ENCODE results near the gene SNAP29.
"Not testable (repeated sequence)": the region's sequence is repeated elsewhere in the genome, so short reads cannot be mapped to it uniquely, and the experiment has no call there.

Gene SNAP29

GRCh38 chr22:20836987-20837823 is 21.6 kb upstream of the SNAP29 start:
- DNase-seq, result no peak

DNA sequence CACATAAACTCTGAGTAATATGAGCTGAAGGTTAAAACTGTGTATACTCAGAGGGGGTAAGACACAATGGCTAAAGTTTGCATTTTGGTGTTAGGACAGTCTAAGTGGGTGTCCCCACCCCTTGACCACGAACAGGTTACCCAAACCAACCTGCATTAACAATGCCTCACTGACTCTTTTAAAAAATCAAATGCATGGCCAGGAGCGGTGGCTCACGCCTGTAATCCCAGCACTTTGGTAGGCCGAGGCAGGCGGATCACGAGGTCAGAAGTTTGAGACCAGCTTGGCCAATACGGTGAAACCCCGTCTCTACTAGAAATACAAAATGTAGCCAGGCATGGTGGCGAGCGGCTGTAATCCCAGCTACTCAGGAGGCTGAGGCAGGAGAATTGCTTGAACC is 19.5 kb upstream of the SNAP29 start:
- not testable (repeated sequence) for DNase-seq

DNA sequence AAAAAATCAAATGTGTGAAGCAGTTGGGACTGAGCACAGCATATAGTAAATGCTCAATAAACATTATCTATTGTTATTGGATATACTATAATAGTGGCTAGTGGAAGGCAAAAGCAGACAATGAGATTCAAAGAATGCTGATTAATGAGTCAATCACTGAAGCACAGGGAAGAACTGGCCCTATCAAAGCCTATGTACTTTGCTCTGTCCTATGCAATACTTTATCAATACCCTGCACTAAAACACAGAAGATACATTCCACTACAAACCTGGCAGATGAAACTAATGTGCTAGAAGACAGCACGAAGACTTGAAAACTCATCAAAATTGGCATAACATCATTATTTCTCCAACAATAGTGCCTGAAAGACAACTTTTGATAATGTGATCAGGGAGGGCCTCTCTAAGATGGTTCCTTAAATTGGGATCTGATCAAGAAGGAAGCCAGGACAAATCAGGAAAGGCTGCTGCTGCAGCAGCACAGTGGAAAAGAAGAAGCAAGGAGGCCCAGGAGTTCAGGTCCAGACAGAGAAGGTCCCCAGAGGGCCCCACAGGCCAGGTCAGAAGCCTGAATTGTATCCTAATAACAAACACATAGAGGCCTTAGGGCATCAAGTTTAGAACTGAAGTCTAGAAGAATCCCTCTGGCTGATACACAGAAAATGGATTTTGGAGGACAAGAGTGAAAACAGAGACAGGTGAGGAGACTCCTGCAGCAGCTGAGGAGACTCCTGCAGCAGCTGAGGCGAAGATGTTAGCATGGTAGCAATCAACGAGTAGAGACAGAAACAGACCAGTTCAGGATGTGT is 18.8 kb upstream of the SNAP29 start:
- no peak for DNase-seq

GRCh38 chr22:20840646-20841371 is 18.0 kb upstream of the SNAP29 start:
- no peak for DNase-seq

- DNase-seq, result no peak
Observed at GRCh38 chr22:20843501-20843900, 15.3 kb upstream of the SNAP29 start.

DNA sequence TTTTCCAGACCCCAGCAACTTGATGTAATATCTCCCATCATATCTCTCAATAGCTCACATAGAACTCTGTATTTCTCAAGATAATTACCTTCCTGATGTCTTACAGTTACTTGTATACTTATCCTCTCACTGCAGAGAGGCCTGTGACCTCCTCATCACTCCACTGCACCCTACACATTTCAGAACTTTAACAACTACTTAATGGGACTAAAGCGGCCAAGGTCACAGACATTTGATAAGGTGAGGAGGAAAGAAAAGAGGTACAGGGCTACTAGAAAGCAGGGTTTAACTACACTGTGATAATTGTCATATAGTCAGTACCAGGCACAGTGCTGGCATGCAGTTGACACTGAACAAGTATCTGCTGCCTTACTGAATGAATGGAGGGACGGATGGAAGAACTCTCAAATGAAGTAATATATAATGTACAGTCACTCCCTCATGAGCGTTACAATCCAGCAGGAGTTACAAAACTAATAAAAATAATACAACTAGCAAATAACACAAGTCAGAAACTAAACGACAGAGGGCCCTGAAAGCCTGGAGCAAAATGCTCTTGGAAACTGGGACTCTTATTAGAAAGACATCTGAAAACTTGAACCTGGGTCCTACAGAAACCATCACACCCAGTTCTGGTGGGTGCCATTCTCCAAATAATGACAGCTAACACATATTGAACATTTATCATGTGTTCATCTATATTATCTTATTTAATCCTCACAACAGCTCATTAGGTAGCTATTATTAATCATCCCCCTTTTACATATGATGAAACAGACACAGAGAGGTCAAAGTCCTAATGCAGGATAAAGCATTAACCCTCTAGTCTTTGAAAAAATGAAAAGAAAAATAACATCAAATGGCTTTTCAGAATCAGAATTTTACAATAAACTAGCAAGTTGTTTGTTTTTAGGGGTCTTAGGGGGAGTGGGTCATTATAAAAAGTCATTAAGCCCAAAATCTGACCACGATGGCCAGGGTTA is 14.5 kb upstream of the SNAP29 start:
- no peak for DNase-seq

- no peak for DNase-seq
Observed at GRCh38 chr22:20847318-20847822, 11.4 kb upstream of the SNAP29 start.

GRCh38 chr22:20852076-20852475 is 6.7 kb upstream of the SNAP29 start:
- no peak for DNase-seq

- DNase-seq, result no peak
Observed at GRCh38 chr22:20852503-20852902, 6.3 kb upstream of the SNAP29 start.

DNA sequence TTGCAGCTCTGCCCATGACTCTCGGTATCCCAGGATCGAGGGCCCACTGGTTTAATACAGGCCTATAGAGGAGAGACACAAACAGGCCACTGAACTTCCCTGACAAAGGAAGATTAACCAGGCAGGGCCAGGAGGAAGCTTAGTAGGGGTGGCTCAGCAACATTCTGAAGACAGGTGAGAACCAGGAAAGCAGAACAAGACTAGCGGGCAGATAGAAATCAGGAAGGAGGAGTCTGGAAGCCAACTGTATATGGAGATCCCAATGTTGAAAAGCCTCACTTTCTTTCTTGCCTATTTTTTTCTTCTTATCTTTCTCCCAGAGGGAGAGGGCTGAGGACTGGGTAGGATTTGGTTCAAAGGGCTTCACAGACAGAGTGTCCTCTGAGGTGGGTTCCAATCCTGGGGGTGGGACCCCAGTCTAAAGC is 5.6 kb upstream of the SNAP29 start:
- no peak for DNase-seq

DNA sequence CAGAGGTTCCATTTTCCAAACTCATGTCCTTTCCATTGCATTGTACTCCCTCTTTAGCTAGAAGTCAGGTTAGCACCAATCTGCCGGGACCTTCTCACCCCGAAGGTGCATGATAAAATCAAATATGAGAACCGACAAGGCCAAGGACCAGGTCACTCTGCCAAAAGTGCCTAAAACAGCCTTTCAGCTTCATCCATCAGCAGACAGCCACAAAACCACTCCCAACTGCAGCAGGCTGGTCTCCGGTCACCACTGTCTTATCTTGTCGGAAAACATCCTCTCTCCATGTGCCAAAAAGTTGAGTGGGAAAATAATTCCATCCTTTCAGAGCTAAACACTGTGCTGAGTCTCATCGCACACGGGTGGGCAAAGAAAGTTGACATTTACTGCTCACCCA is 1.6 kb upstream of the SNAP29 start:
- DNase-seq, result no peak

- DNase-seq, result no peak
Observed at GRCh38 chr22:20857838-20858614, 781 bp upstream of the SNAP29 start.

DNA sequence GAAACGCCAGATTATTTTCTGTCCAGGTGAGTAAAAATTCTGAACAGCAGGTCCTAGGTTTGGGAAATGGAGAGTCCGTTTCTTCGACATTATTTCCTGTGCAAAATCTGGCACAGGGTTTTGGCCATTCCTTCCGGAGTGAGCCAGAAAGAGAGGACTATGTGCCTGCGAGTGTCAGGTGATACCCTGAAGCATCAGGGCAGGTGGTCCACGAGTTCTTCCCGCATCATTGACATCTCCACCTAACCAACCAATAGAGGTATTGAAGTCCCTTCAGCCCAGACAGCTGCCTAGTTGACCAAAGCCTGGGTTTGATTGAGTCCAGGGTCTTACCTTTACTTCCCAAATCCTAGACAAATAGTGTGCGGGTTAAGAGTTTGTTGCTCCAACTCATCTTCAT is 808 bp downstream of the SNAP29 start:
- no peak for DNase-seq

DNA sequence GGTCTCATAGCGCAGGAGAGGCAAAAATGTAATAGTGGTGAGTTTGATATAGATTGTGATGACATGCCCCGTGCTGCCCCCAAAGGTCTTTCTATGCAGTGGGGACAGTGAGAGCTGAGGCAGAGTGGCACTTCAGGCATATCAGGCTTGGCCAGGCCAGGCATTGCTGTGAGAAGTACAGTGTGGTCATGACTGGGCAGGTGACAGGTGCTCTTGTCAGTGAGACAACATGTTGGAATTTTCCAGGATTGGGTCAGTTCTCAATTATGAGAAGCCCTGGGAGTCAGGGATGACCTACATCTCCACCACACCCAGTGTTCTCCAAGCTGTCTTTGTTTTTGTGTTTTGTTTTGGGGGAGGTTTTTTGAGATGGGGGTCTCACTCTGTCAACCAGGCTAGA is 3.7 kb downstream of the SNAP29 start:
- DNase-seq, result no peak

GRCh38 chr22:20863366-20863765 is 4.6 kb downstream of the SNAP29 start:
- DNase-seq, result no peak

GRCh38 chr22:20864186-20864908 is 5.5 kb downstream of the SNAP29 start:
- DNase-seq, result no peak

GRCh38 chr22:20865331-20865730 is 6.5 kb downstream of the SNAP29 start:
- DNase-seq, result no peak

DNA sequence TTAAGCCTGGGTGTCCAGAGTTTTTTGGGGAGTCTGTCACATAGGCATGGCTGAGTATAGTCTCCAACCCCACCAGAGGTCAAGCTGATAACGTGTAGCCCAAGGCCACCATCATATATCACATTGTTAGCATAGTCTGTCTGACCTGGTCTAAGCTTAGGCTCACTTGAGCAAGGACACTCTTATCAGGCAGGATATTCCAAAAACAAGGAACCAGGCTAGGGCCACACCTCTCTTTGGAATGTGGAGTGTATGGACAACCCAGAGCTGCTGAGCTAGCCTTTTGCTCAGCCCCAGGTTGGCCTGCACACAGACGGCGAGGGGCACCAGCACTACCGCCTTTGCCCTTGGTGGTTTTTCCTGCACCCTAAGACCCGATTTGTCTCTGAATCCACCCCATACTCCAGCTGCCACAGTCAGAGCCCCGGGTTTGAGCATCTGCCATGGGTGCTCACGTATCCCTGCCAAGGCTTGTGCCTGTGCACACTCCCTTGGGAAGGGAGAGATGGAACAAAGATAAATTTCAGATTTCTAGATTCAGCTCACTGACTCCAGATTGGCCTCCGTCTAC is 7.2 kb downstream of the SNAP29 start:
- DNase-seq, result no peak

- no peak for DNase-seq
Observed at GRCh38 chr22:20866736-20867135, 7.9 kb downstream of the SNAP29 start.
